ENCODE data around the gene RPS21.

Gene RPS21

DNA sequence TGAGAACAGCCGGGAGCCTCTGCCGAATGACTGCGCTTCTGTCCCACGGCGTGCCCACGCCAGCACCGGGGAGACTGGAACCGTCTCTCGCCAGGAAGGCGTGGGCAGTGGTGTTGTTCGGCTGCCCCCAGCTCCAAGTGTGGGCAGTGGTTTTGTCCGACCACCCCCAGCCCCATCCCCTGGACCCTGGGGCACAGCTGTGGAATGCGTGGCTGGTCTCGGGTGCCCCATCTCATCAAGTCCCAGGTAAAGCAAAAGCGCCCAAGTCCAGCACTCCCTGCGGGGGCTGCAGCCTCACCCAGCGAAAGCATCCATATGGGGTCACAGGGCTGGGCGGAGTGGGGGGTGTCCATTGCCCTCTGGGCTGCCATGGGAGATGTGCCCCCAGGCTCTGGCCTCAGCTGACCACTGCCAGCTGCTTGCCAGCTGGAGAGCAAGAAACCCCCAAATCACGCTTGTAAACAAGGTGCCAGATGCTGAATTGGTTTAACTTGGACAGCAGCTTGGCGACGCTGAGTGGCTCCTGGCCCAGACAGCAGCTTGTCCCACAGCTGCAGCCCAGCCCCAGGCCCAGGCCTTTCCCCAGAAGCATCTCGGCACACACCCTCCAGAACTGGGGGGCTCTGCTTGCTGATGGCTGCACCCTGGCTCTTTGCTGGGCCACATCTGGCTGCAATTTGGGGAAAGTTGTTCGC, 15.7 kb downstream of the RPS21 start:
- DNase-seq (ENCODE audit: low read depth in 1 of 2, low spot score in 1 of 2), result no peak
- no peak overlapping the region for H3K4me3 ChIP-seq (replicated peaks; ENCODE audit: insufficient read depth, low read length)
- no peaks in the 10 kb centered on the region for H3K27me3 ChIP-seq (ENCODE audit: insufficient read depth, poor library complexity, severe bottlenecking)
- no peak overlapping the region for H3K27ac ChIP-seq (replicated peaks)
- no peak for TF ChIP-seq SPI1 (IDR thresholded peaks at IDR 0.05; ENCODE audit: borderline replicate concordance, low read depth)
- TF ChIP-seq, protein P1, sequence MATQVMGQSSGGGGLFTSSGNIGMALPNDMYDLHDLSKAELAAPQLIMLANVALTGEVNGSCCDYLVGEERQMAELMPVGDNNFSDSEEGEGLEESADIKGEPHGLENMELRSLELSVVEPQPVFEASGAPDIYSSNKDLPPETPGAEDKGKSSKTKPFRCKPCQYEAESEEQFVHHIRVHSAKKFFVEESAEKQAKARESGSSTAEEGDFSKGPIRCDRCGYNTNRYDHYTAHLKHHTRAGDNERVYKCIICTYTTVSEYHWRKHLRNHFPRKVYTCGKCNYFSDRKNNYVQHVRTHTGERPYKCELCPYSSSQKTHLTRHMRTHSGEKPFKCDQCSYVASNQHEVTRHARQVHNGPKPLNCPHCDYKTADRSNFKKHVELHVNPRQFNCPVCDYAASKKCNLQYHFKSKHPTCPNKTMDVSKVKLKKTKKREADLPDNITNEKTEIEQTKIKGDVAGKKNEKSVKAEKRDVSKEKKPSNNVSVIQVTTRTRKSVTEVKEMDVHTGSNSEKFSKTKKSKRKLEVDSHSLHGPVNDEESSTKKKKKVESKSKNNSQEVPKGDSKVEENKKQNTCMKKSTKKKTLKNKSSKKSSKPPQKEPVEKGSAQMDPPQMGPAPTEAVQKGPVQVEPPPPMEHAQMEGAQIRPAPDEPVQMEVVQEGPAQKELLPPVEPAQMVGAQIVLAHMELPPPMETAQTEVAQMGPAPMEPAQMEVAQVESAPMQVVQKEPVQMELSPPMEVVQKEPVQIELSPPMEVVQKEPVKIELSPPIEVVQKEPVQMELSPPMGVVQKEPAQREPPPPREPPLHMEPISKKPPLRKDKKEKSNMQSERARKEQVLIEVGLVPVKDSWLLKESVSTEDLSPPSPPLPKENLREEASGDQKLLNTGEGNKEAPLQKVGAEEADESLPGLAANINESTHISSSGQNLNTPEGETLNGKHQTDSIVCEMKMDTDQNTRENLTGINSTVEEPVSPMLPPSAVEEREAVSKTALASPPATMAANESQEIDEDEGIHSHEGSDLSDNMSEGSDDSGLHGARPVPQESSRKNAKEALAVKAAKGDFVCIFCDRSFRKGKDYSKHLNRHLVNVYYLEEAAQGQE (IDR thresholded peaks at IDR 0.05; ENCODE audit: insufficient replicate concordance, low read depth), result no peak
- TF ChIP-seq GABPA (IDR thresholded peaks at IDR 0.05; ENCODE audit: low read depth), result no peak
- TF ChIP-seq, protein P2, sequence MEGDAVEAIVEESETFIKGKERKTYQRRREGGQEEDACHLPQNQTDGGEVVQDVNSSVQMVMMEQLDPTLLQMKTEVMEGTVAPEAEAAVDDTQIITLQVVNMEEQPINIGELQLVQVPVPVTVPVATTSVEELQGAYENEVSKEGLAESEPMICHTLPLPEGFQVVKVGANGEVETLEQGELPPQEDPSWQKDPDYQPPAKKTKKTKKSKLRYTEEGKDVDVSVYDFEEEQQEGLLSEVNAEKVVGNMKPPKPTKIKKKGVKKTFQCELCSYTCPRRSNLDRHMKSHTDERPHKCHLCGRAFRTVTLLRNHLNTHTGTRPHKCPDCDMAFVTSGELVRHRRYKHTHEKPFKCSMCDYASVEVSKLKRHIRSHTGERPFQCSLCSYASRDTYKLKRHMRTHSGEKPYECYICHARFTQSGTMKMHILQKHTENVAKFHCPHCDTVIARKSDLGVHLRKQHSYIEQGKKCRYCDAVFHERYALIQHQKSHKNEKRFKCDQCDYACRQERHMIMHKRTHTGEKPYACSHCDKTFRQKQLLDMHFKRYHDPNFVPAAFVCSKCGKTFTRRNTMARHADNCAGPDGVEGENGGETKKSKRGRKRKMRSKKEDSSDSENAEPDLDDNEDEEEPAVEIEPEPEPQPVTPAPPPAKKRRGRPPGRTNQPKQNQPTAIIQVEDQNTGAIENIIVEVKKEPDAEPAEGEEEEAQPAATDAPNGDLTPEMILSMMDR (IDR thresholded peaks at IDR 0.05; ENCODE audit: insufficient read depth, low read length), result no peak
- TF ChIP-seq POLR2AphosphoS5 (IDR thresholded peaks at IDR 0.05; ENCODE audit: low read depth), result no peak

DNA sequence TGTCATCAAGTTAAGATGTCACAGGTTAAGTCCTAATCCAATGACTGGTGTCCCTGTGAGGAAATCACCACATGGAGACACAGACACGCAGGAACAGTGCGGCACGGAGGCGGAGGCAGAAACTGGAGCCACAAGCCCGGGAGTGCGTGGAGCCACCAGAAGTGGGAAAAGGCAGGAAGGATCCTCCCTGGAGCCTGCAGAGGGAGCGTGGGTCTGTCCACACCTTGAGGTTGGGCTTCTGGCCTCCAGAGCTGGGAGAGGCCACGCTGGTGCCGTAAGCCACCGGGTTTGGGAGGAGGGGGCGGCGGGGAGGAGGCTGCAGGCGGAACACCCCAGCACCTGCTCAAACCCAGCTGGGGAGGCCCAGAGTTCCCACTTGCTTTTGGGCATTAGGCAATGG, 16.4 kb downstream of the RPS21 start:
- Histone ChIP-seq H3K27ac (replicated peaks) (no peak overlapping the region), H3K27me3 (ENCODE audit: insufficient read depth, poor library complexity, severe bottlenecking) (no peaks in the 10 kb centered on the region), H3K4me3 (replicated peaks; ENCODE audit: insufficient read depth, low read length) (no peak overlapping the region)
- no peak for DNase-seq (ENCODE audit: low read depth in 1 of 2, low spot score in 1 of 2)
- TF ChIP-seq GABPA (IDR thresholded peaks at IDR 0.05; ENCODE audit: low read depth) (no peak), POLR2AphosphoS5 (IDR thresholded peaks at IDR 0.05; ENCODE audit: low read depth) (no peak), SPI1 (IDR thresholded peaks at IDR 0.05; ENCODE audit: borderline replicate concordance, low read depth) (no peak)
- TF ChIP-seq, protein P2 (IDR thresholded peaks at IDR 0.05; ENCODE audit: insufficient read depth, low read length), result no peak
- TF ChIP-seq, protein P1 (IDR thresholded peaks at IDR 0.05; ENCODE audit: insufficient replicate concordance, low read depth), result no peak

DNA sequence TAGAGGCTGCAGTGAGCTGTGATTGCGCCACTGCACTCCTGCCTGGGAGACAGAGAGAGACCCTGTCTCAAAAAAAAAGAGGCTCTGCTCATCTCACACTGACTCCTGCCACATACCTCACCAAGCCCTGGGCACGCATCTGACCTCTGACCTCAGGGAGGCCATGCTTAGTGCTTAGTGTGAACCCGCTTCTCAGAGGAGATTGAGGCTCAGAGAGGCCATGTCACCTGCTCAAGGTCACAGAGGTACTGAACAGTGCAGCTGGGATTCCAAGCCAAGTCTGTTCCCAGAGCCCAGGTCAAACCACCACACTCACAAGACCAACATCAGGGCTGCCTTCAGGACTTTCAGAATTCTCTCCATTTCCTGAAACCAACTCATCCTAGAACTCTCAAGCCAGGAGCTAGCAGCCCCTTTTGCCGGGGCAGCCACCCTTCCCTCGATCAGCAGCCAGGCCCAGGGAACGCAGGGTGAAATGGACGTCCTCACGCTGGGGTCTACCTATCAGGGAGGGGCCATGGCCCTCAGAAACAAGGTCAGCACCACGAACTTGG, 17.3 kb downstream of the RPS21 start:
- Histone ChIP-seq H3K4me3 (replicated peaks; ENCODE audit: insufficient read depth, low read length) (no peak overlapping the region), H3K27me3 (ENCODE audit: insufficient read depth, poor library complexity, severe bottlenecking) (no peaks in the 10 kb centered on the region), H3K27ac (replicated peaks) (no peak overlapping the region)
- no peak for DNase-seq (ENCODE audit: low read depth in 1 of 2, low spot score in 1 of 2)
- TF ChIP-seq GABPA (IDR thresholded peaks at IDR 0.05; ENCODE audit: low read depth) (no peak), SPI1 (IDR thresholded peaks at IDR 0.05; ENCODE audit: borderline replicate concordance, low read depth) (no peak), POLR2AphosphoS5 (IDR thresholded peaks at IDR 0.05; ENCODE audit: low read depth) (no peak)
- TF ChIP-seq, protein P1 (IDR thresholded peaks at IDR 0.05; ENCODE audit: insufficient replicate concordance, low read depth), result no peak
- TF ChIP-seq, protein P2 (IDR thresholded peaks at IDR 0.05; ENCODE audit: insufficient read depth, low read length), result no peak
